Stimulated activated CD8-positive, alpha-beta memory T cell treated with anti-CD3 and anti-CD28 coated beads, Interleukin-15, amount 100 ng/mL, for 1 hour (primary cell): ENCODE results near the gene RBSN.

ENCODE experiments used
- DNase-seq: peaks from one replicate; pipeline ENCODE4 v3.0.0-alpha.2; 2020; ENCODE audit warnings: low read depth

RBSN gene

GRCh38 chr3:15060029-15060428, 38.9 kb downstream of the RBSN start:
- no peak for DNase-seq

GRCh38 chr3:15056676-15057404, 42.1 kb downstream of the RBSN start:
- DNase-seq: no peak

- peak; percentile 14 for DNase-seq
Observed at GRCh38 chr3:15055019-15055557, 43.9 kb downstream of the RBSN start.

- no peak for DNase-seq
Observed at GRCh38 chr3:15053541-15053940, 45.4 kb downstream of the RBSN start.

- no peak for DNase-seq
Observed at GRCh38 chr3:15052335-15053242, 46.4 kb downstream of the RBSN start.

- no peak for DNase-seq
Observed at GRCh38 chr3:15051531-15051930, 47.4 kb downstream of the RBSN start.

GRCh38 chr3:15050405-15051092, 48.4 kb downstream of the RBSN start:
- DNase-seq: no peak

GRCh38 chr3:15049584-15049983, 49.4 kb downstream of the RBSN start:
- no peak for DNase-seq

GRCh38 chr3:15045667-15046066, 53.3 kb downstream of the RBSN start:
- DNase-seq: no peak

- no peak for DNase-seq
Observed at GRCh38 chr3:15044326-15044725, 54.6 kb downstream of the RBSN start.

- no peak for DNase-seq
Observed at GRCh38 chr3:15043408-15044171, 55.4 kb downstream of the RBSN start.

- DNase-seq: no peak
Observed at GRCh38 chr3:15042936-15043335, 56.0 kb downstream of the RBSN start.

- no peak for DNase-seq
Observed at GRCh38 chr3:15041950-15042349, 57.0 kb downstream of the RBSN start.

GRCh38 chr3:15040844-15041243, 58.1 kb downstream of the RBSN start:
- DNase-seq: no peak

GRCh38 chr3:15038306-15038705, 60.6 kb downstream of the RBSN start:
- DNase-seq: no peak

GRCh38 chr3:15033103-15033502, 65.8 kb downstream of the RBSN start:
- no peak for DNase-seq

GRCh38 chr3:15032650-15033049, 66.3 kb downstream of the RBSN start:
- no peak for DNase-seq

- no peak for DNase-seq
Observed at GRCh38 chr3:15029625-15030024, 69.3 kb downstream of the RBSN start.

- DNase-seq: no peak
Observed at GRCh38 chr3:15023719-15024118, 75.2 kb downstream of the RBSN start.

- DNase-seq: no peak
Observed at GRCh38 chr3:15023249-15023648, 75.7 kb downstream of the RBSN start.
